Retina (tissue), 1 donor: Measurements from ENCODE around the gene CREBBP.
"Not testable (repeated sequence)": the region's sequence is repeated elsewhere in the genome, so short reads cannot be mapped to it uniquely, and the experiment has no call there.

ENCODE experiments used
- DNase-seq: peaks from one replicate; pipeline ENCODE4 v3.0.0-alpha.2; 2016

CREBBP gene

GRCh38 chr16:3731126-3731935, 149.2 kb downstream of the CREBBP start:
- no peak for DNase-seq

- DNase-seq = no peak
Observed at GRCh38 chr16:3730161-3731125, 150.1 kb downstream of the CREBBP start.

GRCh38 chr16:3729161-3730112, 151.1 kb downstream of the CREBBP start:
- DNase-seq = no peak

GRCh38 chr16:3728424-3729160, 151.9 kb downstream of the CREBBP start:
- DNase-seq = no peak

- no peak for DNase-seq
Observed at GRCh38 chr16:3727806-3728381, 152.6 kb downstream of the CREBBP start.

GRCh38 chr16:3726021-3726687, 154.4 kb downstream of the CREBBP start:
- no peak for DNase-seq

- no peak for DNase-seq
Observed at GRCh38 chr16:3725276-3725675, 155.2 kb downstream of the CREBBP start.

GRCh38 chr16:3722508-3722907, 158.0 kb downstream of the CREBBP start:
- no peak for DNase-seq

- DNase-seq = no peak
Observed at GRCh38 chr16:3720418-3720817, 160.1 kb downstream of the CREBBP start.

GRCh38 chr16:3718628-3719027, 161.9 kb downstream of the CREBBP start:
- no peak for DNase-seq

GRCh38 chr16:3718019-3718391, 162.5 kb downstream of the CREBBP start:
- DNase-seq = no peak

GRCh38 chr16:3717235-3718018, 163.1 kb downstream of the CREBBP start, which contains the start of gene TRAP1:
TRAP1 (minus strand) TSS chr16:3717524; CDS start chr16:3717508, 16 bp downstream.
- peak; percentile 85 for DNase-seq

- peak; percentile 65 for DNase-seq
Observed at GRCh38 chr16:3716831-3717234, 163.7 kb downstream of the CREBBP start.

- DNase-seq = no peak
Observed at GRCh38 chr16:3715430-3715829, 165.1 kb downstream of the CREBBP start.

- not testable (repeated sequence) for DNase-seq
Observed at GRCh38 chr16:3714378-3714777, 166.1 kb downstream of the CREBBP start.

GRCh38 chr16:3713587-3714242, 166.8 kb downstream of the CREBBP start:
- DNase-seq = no peak

GRCh38 chr16:3712861-3713372, 167.6 kb downstream of the CREBBP start:
- no peak for DNase-seq

GRCh38 chr16:3706253-3707012, 174.1 kb downstream of the CREBBP start:
- DNase-seq = no peak
